Measurements from ENCODE around the gene FADS2.

DNA sequence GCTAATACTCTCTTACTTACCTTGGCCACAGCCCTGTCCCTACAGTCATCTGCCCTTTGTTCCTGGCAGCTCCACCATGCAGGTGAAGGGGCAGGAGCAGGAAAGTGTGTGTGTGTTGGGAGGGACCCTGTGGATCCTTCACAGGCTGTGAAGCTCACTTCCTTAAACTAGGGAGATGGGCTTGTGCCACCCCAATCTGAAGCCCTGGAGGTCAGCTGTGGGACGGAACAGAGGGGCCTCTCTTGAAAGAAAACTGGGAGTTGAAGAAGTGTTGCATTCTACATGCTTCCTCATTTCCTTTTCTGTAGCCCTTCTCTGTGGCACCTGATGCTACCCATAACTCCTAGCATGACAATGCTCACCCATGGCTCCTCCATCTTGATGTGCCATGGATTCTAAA, 23.0 kb upstream of the FADS2 start:
- TF ChIP-seq, protein P1, sequence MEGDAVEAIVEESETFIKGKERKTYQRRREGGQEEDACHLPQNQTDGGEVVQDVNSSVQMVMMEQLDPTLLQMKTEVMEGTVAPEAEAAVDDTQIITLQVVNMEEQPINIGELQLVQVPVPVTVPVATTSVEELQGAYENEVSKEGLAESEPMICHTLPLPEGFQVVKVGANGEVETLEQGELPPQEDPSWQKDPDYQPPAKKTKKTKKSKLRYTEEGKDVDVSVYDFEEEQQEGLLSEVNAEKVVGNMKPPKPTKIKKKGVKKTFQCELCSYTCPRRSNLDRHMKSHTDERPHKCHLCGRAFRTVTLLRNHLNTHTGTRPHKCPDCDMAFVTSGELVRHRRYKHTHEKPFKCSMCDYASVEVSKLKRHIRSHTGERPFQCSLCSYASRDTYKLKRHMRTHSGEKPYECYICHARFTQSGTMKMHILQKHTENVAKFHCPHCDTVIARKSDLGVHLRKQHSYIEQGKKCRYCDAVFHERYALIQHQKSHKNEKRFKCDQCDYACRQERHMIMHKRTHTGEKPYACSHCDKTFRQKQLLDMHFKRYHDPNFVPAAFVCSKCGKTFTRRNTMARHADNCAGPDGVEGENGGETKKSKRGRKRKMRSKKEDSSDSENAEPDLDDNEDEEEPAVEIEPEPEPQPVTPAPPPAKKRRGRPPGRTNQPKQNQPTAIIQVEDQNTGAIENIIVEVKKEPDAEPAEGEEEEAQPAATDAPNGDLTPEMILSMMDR (conservative IDR thresholded peaks at IDR 0.05; ENCODE audit: low read length), result no peak
- no peak for TF ChIP-seq EZH2phosphoT487 (IDR thresholded peaks at IDR 0.05; ENCODE audit: borderline replicate concordance, low read depth, low read length)

Measured in OCI-LY7 (cell line).